Stimulated activated CD8-positive, alpha-beta memory T cell treated with anti-CD3 and anti-CD28 coated beads, Interleukin-4, amount 100 ng/mL, for 24 hours (primary cell): ENCODE data around the gene COL26A1.

ENCODE experiments used
- DNase-seq: peaks from one replicate; pipeline ENCODE4 v3.0.0-alpha.2; 2020; ENCODE audit warnings: low read depth

Gene COL26A1

GRCh38 chr7:101535351-101535751 lies 172.7 kb downstream of the COL26A1 start:
- DNase-seq: no peak

- no peak for DNase-seq
Observed at GRCh38 chr7:101536232-101536631, 173.6 kb downstream of the COL26A1 start.

- DNase-seq: no peak
Observed at GRCh38 chr7:101536668-101537067, 174.0 kb downstream of the COL26A1 start.

GRCh38 chr7:101537205-101537604 lies 174.5 kb downstream of the COL26A1 start:
- no peak for DNase-seq

- no peak for DNase-seq
Observed at GRCh38 chr7:101537935-101538595, 175.4 kb downstream of the COL26A1 start.

GRCh38 chr7:101538596-101539459 lies 176.2 kb downstream of the COL26A1 start:
- peak; percentile 37 for DNase-seq

GRCh38 chr7:101539784-101540183 lies 177.1 kb downstream of the COL26A1 start:
- no peak for DNase-seq

- DNase-seq: peak; percentile 62
Observed at GRCh38 chr7:101542527-101543241, 180.0 kb downstream of the COL26A1 start.

GRCh38 chr7:101543242-101543766 lies 180.6 kb downstream of the COL26A1 start:
- DNase-seq: no peak

- DNase-seq: no peak
Observed at GRCh38 chr7:101543846-101544245, 181.2 kb downstream of the COL26A1 start.

GRCh38 chr7:101545441-101546190 lies 182.9 kb downstream of the COL26A1 start:
- no peak for DNase-seq

- no peak for DNase-seq
Observed at GRCh38 chr7:101546308-101546936, 183.7 kb downstream of the COL26A1 start.

GRCh38 chr7:101547022-101547915 lies 184.6 kb downstream of the COL26A1 start:
- DNase-seq: no peak

GRCh38 chr7:101547916-101548661 lies 185.4 kb downstream of the COL26A1 start:
- no peak for DNase-seq

GRCh38 chr7:101549734-101550133 lies 187.1 kb downstream of the COL26A1 start:
- no peak for DNase-seq

- no peak for DNase-seq
Observed at GRCh38 chr7:101550641-101551541, 188.2 kb downstream of the COL26A1 start.

GRCh38 chr7:101553018-101553770 lies 190.5 kb downstream of the COL26A1 start:
- DNase-seq: no peak
